T-cell (primary cell): ENCODE data around the gene GCNT1. TPM values are rescaled to one million over a fixed set of nuclear protein-coding genes. Genes with fewer than 3 reads are reported as not detected.

Experiments
- ATAC-seq, 4 experiments: fragments of 200-7000 bp in 3 of 4; fragments of 150-1000 bp in 1 of 4; cut with Tn5 transposase; replicated peaks in 1 of 4; 1 replicate in 3 of 4; 2 replicates in 1 of 4; pipeline ENCODE4 v1.10.0; 2021; ENCODE audit warnings: moderate library complexity in 3 of 4, mild to moderate bottlenecking in 2 of 4, moderate number of reproducible peaks in 1 of 4
- CTCF ChIA-PET, 2 donors: fragments of 300-600 bp; sonication (Branson Sonifier 250); formaldehyde crosslinking; loops; one replicate each; lab custom pipeline; 2022; ENCODE audit warnings: antibody characterized with exemption in 2 of 2; lab: Charles Lee
- POLR2A ChIA-PET, 2 donors: fragments of 300-600 bp; sonication (Branson Sonifier 250); formaldehyde crosslinking; loops; one replicate each; lab custom pipeline; 2022; ENCODE audit warnings: antibody characterized with exemption in 2 of 2; lab: Charles Lee
- DNase-seq, 35 experiments: peaks; one replicate each; pipeline versions ENCODE4 v3.0.0 to v3.0.0-alpha.2; 2013 to 2023
- H3K27ac ChIP-seq: one replicate; pipeline ENCODE4 v1.5.1; 2013; ENCODE audit warnings: low read length
- H3K27me3 ChIP-seq, 2 experiments: replicated peaks in 1 of 2; 1 replicate in 1 of 2; 2 replicates in 1 of 2; pipeline versions ENCODE4 v1.6.1 to v1.7.0; 2013; ENCODE audit warnings: low read length in 1 of 2, mixed read lengths in 1 of 2; ENCODE audit not compliant: control insufficient read depth in 2 of 2, insufficient read depth in 2 of 2; ENCODE audit errors: extremely low read depth in 1 of 2
- H3K36me3 ChIP-seq, 2 donors: 1 replicate in 1 of 2; 2 replicates in 1 of 2; pipeline versions ENCODE4 v1.6.1 to v1.7.0; 2013; ENCODE audit warnings: low read length in 1 of 2; ENCODE audit not compliant: control insufficient read depth in 2 of 2, insufficient read depth in 1 of 2; ENCODE audit errors: extremely low read depth in 1 of 2
- H3K4me1 ChIP-seq, 2 experiments: 1 replicate in 1 of 2; 2 replicates in 1 of 2; pipeline versions ENCODE4 v1.6.1 to v1.7.0; 2013; ENCODE audit warnings: low read length in 2 of 2, mixed read lengths in 1 of 2; ENCODE audit not compliant: insufficient read depth in 2 of 2, control insufficient read depth in 1 of 2; ENCODE audit errors: extremely low read depth in 1 of 2
- H3K4me3 ChIP-seq, 2 donors: 1 replicate in 1 of 2; 2 replicates in 1 of 2; pipeline versions ENCODE4 v1.5.1 to v1.7.0; 2013; ENCODE audit warnings: mild to moderate bottlenecking in 2 of 2, low read length in 1 of 2, moderate library complexity in 1 of 2; ENCODE audit not compliant: control insufficient read depth in 1 of 2; ENCODE audit errors: extremely low read depth in 1 of 2
- H3K9me3 ChIP-seq: 2 replicates; pipeline ENCODE4 v1.7.0; 2013
- H3K27ac Mint-ChIP-seq, 2 donors: one replicate each; pipeline ENCODE4 v1.8.0; 2020 to 2021; ENCODE audit warnings: mild to moderate bottlenecking in 2 of 2, mixed read lengths in 2 of 2
- H3K27me3 Mint-ChIP-seq, 2 donors: one replicate each; pipeline ENCODE4 v1.8.0; 2021 to 2022; ENCODE audit warnings: mixed read lengths in 2 of 2
- H3K36me3 Mint-ChIP-seq: one replicate; pipeline ENCODE4 v1.8.0; 2021; ENCODE audit warnings: mixed read lengths
- H3K4me1 Mint-ChIP-seq, 3 donors: one replicate each; pipeline ENCODE4 v1.8.0; 2020 to 2022; ENCODE audit warnings: mixed read lengths in 3 of 3, mild to moderate bottlenecking in 1 of 3
- H3K4me3 Mint-ChIP-seq, 3 donors: one replicate each; pipeline ENCODE4 v1.8.0; 2020 to 2022; ENCODE audit warnings: mild to moderate bottlenecking in 3 of 3, mixed read lengths in 3 of 3, moderate library complexity in 3 of 3
- H3K9me3 Mint-ChIP-seq, 3 donors: one replicate each; pipeline ENCODE4 v1.8.0; 2020 to 2022; ENCODE audit warnings: mixed read lengths in 3 of 3
- WGBS: methylation state at CpG from one replicate; pipeline ENCODE4 v1.1.5; 2013; ENCODE audit warnings: missing lambda C conversion rate; ENCODE audit not compliant: insufficient coverage; 5-methylcytosine and 5-hydroxymethylcytosine counted together
- total RNA-seq, 35 experiments: library from RNA in 6 of 35; stranded (reverse) in 6 of 35; fragments of 120-200 nt in 1 of 35; gene quantifications; one replicate each; pipeline versions ENCODE4 v1.2.1 to v1.2.4 and lab custom pipeline; 2013 to 2026

Gene GCNT1
- total RNA-seq, 5 donors from 2014 or later (not counting 1 experiment from before 2014, with no cell fraction given), result 3.8 to 9.6 (median 4.9) TPM

- no peaks in the 10 kb centered on the region for H3K9me3 Mint-ChIP-seq
- H3K9me3 ChIP-seq, result no peaks in the 10 kb centered on the region
- no peaks in the 10 kb centered on the region for H3K27me3 ChIP-seq
- H3K36me3 ChIP-seq, result no peaks in the 10 kb centered on the region
- DNase-seq (no peak), ATAC-seq (no peak)
- 83% methylated on average over 1 of the region's 6 CpGs for WGBS
- CTCF ChIA-PET, result interaction anchor here (0.5 to 1.2 kb wide), 7 partner anchors 12 to 1598 kb away, joined by 3 to 6 read pairs (median 3); no protein-coding TSS in a partner anchor
- H3K4me1 Mint-ChIP-seq, result peaks cover 0 to 9% (median 3%) of the 10 kb centered on the region in 3 donors
- no peaks in the 10 kb centered on the region for H3K4me1 ChIP-seq
- peaks cover 0 to 5% of the 10 kb centered on the region in 2 donors for H3K27me3 Mint-ChIP-seq
- H3K4me3 ChIP-seq, result no peak overlapping the region
- no peak overlapping the region for H3K4me3 Mint-ChIP-seq
- no peak overlapping the region for H3K27ac ChIP-seq
- no peak overlapping the region for H3K27ac Mint-ChIP-seq
- no peaks in the 10 kb centered on the region for H3K36me3 Mint-ChIP-seq
- POLR2A ChIA-PET, result no interaction called here
These were observed 20.0 kb upstream of the GCNT1 start for GRCh38 chr9:76438841-76439588.

GRCh38 chr9:76441551-76442322 is 17.2 kb upstream of the GCNT1 start:
- Histone ChIP-seq H3K9me3 (no peaks in the 10 kb centered on the region), H3K4me3 (no peak overlapping the region), H3K36me3 (no peaks in the 10 kb centered on the region), H3K27ac (no peak overlapping the region), H3K4me1 (no peaks in the 10 kb centered on the region), H3K27me3 (no peaks in the 10 kb centered on the region)
- H3K36me3 Mint-ChIP-seq, result no peaks in the 10 kb centered on the region
- DNase-seq (no peak), ATAC-seq (peak in 1 of 4 experiments; percentile 30)
- ChIA-PET POLR2A (no interaction called here), CTCF (interaction anchor here in 1 of 2 donors (0.6 to 1.7 kb wide), 2 partner anchors 151 to 217 kb away, joined by 3 to 4 read pairs; no protein-coding TSS in a partner anchor)
- no peak overlapping the region for H3K27ac Mint-ChIP-seq
- no peaks in the 10 kb centered on the region for H3K9me3 Mint-ChIP-seq
- peaks cover 0 to 5% of the 10 kb centered on the region in 2 donors for H3K27me3 Mint-ChIP-seq
- 31% methylated on average over 4 of the region's 10 CpGs for WGBS
- H3K4me1 Mint-ChIP-seq, result peaks cover 0 to 13% (median 6%) of the 10 kb centered on the region in 3 donors
- H3K4me3 Mint-ChIP-seq, result peak overlapping the region in 1 of 3 donors; percentile 22

- WGBS, result 80% methylated on average over 3 of the region's 3 CpGs
These were observed 15.1 kb upstream of the GCNT1 start for GRCh38 chr9:76443887-76444286.

GRCh38 chr9:76444322-76444929 is 14.6 kb upstream of the GCNT1 start:
- Histone ChIP-seq H3K4me1 (peaks cover 0 to 2% of the 10 kb centered on the region in 2 experiments), H3K36me3 (no peaks in the 10 kb centered on the region), H3K27me3 (no peaks in the 10 kb centered on the region), H3K4me3 (no peak overlapping the region), H3K27ac (no peak overlapping the region), H3K9me3 (no peaks in the 10 kb centered on the region)
- H3K36me3 Mint-ChIP-seq, result no peaks in the 10 kb centered on the region
- H3K27ac Mint-ChIP-seq, result no peak overlapping the region
- WGBS, result 46% methylated on average over 3 of the region's 5 CpGs
- no peak overlapping the region for H3K4me3 Mint-ChIP-seq
- H3K4me1 Mint-ChIP-seq, result peaks cover 0 to 13% (median 6%) of the 10 kb centered on the region in 3 donors
- DNase-seq (no peak), ATAC-seq (no peak)
- CTCF ChIA-PET, result interaction anchor here in 1 of 2 donors (0.7 to 0.8 kb wide), 2 partner anchors 10 to 255 kb away, joined by 3 read pairs; no protein-coding TSS in a partner anchor
- POLR2A ChIA-PET, result no interaction called here
- H3K9me3 Mint-ChIP-seq, result no peaks in the 10 kb centered on the region
- peaks cover 0 to 5% of the 10 kb centered on the region in 2 donors for H3K27me3 Mint-ChIP-seq

More at GRCh38 chr9:76443887-76444286, 15.1 kb upstream of the GCNT1 start:
- H3K9me3 Mint-ChIP-seq, result no peaks in the 10 kb centered on the region
- DNase-seq (no peak), ATAC-seq (no peak)
- no peak overlapping the region for H3K4me3 Mint-ChIP-seq
- no peak overlapping the region for H3K27ac ChIP-seq
- H3K4me1 Mint-ChIP-seq, result peaks cover 0 to 13% (median 6%) of the 10 kb centered on the region in 3 donors
- H3K27me3 ChIP-seq, result no peaks in the 10 kb centered on the region
- CTCF ChIA-PET, result interaction anchor here in 1 of 2 donors (0.7 to 1.5 kb wide), 2 partner anchors 255 to 263 kb away, joined by 3 to 7 read pairs; no protein-coding TSS in a partner anchor
- H3K36me3 Mint-ChIP-seq, result no peaks in the 10 kb centered on the region
- H3K27me3 Mint-ChIP-seq, result peaks cover 0 to 5% of the 10 kb centered on the region in 2 donors
- no peaks in the 10 kb centered on the region for H3K36me3 ChIP-seq
- H3K4me3 ChIP-seq, result no peak overlapping the region
- H3K4me1 ChIP-seq, result peaks cover 0 to 2% of the 10 kb centered on the region in 2 experiments
- POLR2A ChIA-PET, result no interaction called here
- no peaks in the 10 kb centered on the region for H3K9me3 ChIP-seq
- H3K27ac Mint-ChIP-seq, result no peak overlapping the region

GRCh38 chr9:76445976-76446375 is 13.0 kb upstream of the GCNT1 start:
- Histone ChIP-seq H3K9me3 (no peaks in the 10 kb centered on the region), H3K4me1 (peaks cover 0 to 2% of the 10 kb centered on the region in 2 experiments), H3K36me3 (no peaks in the 10 kb centered on the region), H3K27ac (no peak overlapping the region), H3K4me3 (no peak overlapping the region), H3K27me3 (no peaks in the 10 kb centered on the region)
- H3K27me3 Mint-ChIP-seq, result no peaks in the 10 kb centered on the region
- no peak for ATAC-seq
- POLR2A ChIA-PET, result no interaction called here
- no peak for DNase-seq
- CTCF ChIA-PET, result interaction anchor here (0.5 to 1.9 kb wide), 7 partner anchors 10 to 706 kb away, joined by 3 to 12 read pairs (median 3); no protein-coding TSS in a partner anchor
- peaks cover 0 to 13% (median 6%) of the 10 kb centered on the region in 3 donors for H3K4me1 Mint-ChIP-seq
- no peaks in the 10 kb centered on the region for H3K9me3 Mint-ChIP-seq
- no peaks in the 10 kb centered on the region for H3K36me3 Mint-ChIP-seq
- H3K27ac Mint-ChIP-seq, result no peak overlapping the region
- no peak overlapping the region for H3K4me3 Mint-ChIP-seq

GRCh38 chr9:76448501-76448900 is 10.5 kb upstream of the GCNT1 start:
- no peaks in the 10 kb centered on the region for H3K9me3 ChIP-seq
- H3K4me3 Mint-ChIP-seq, result no peak overlapping the region
- DNase-seq, result no peak
- CTCF ChIA-PET, result interaction anchor here (0.6 to 2.2 kb wide), 8 partner anchors 10 to 256 kb away, joined by 4 to 8 read pairs (median 4); no protein-coding TSS in a partner anchor
- H3K27ac Mint-ChIP-seq, result no peak overlapping the region
- POLR2A ChIA-PET, result no interaction called here
- no peak overlapping the region for H3K27ac ChIP-seq
- peaks cover 0 to 6% (median 2%) of the 10 kb centered on the region in 3 donors for H3K4me1 Mint-ChIP-seq
- no peaks in the 10 kb centered on the region for H3K36me3 Mint-ChIP-seq
- H3K27me3 ChIP-seq, result no peaks in the 10 kb centered on the region
- no peak overlapping the region for H3K4me3 ChIP-seq
- H3K27me3 Mint-ChIP-seq, result no peaks in the 10 kb centered on the region
- WGBS, result no CpG with 5 or more reads among the region's 2 CpGs
- peaks cover 0 to 2% of the 10 kb centered on the region in 2 experiments for H3K4me1 ChIP-seq
- H3K36me3 ChIP-seq, result no peaks in the 10 kb centered on the region
- H3K9me3 Mint-ChIP-seq, result no peaks in the 10 kb centered on the region
- ATAC-seq, result no peak
